Measurements from ENCODE around the gene HECTD4.

HECTD4 gene

GRCh38 chr12:112110787-112111662, 271.2 kb downstream of the HECTD4 start:
- peak; percentile 56 for DNase-seq

Data from hematopoietic multipotent progenitor cell treated with erythropoietin and hydrocortisone succinate and interleukin-3 and kit ligand, for 4 days (in vitro differentiated cells).